ENCODE results near the gene OR4F6.

GRCh38 chr15:101852356-101852755, 49.0 kb downstream of the OR4F6 start:
- TF ChIP-seq POLR2AphosphoS5 (IDR thresholded peaks at IDR 0.05; ENCODE audit: control insufficient read depth, insufficient read depth, low read depth, low read length) (no peak), NR2C1 (IDR thresholded peaks at IDR 0.05) (no peak), NR2C1 (tag; IDR thresholded peaks at IDR 0.05) (no peak), MBD2 (IDR thresholded peaks at IDR 0.05; ENCODE audit: borderline replicate concordance, low read depth) (no peak), ARNT (IDR thresholded peaks at IDR 0.05) (no peak), KDM1A (IDR thresholded peaks at IDR 0.05) (no peak), AFF4 (CRISPR knock-in tag; IDR thresholded peaks at IDR 0.05) (no peak), ZNF644 (tag; IDR thresholded peaks at IDR 0.05; ENCODE audit: low read depth) (no peak), CTCF (IDR thresholded peaks at IDR 0.05 in 2 of 3, conservative IDR thresholded peaks at IDR 0.05 in 1 of 3; ENCODE audit: insufficient read depth in 2 of 3, low read depth in 1 of 3, low read length in 3 of 3) (no peak), REST (IDR thresholded peaks at IDR 0.05; ENCODE audit: borderline replicate concordance) (no peak), REST (CRISPR knock-in tag; IDR thresholded peaks at IDR 0.05; ENCODE audit: low read depth) (no peak), POLR2AphosphoS2 (IDR thresholded peaks at IDR 0.05; ENCODE audit: low read length) (no peak), CHD2 (IDR thresholded peaks at IDR 0.05; ENCODE audit: low read depth, low read length) (no peak), POLR2A (conservative IDR thresholded peaks at IDR 0.05) (no peak), U2AF2 (optimal IDR thresholded peaks at IDR 0.05; ENCODE audit: low read depth, low read length) (no peak)
